ENCODE data around the gene NFIC.
A peak's percentile ranks its signal among the peaks of the same experiment; 100 is the strongest.
"Not testable (repeated sequence)": the region's sequence is repeated elsewhere in the genome, so short reads cannot be mapped to it uniquely, and the experiment has no call there.

NFIC gene

DNA sequence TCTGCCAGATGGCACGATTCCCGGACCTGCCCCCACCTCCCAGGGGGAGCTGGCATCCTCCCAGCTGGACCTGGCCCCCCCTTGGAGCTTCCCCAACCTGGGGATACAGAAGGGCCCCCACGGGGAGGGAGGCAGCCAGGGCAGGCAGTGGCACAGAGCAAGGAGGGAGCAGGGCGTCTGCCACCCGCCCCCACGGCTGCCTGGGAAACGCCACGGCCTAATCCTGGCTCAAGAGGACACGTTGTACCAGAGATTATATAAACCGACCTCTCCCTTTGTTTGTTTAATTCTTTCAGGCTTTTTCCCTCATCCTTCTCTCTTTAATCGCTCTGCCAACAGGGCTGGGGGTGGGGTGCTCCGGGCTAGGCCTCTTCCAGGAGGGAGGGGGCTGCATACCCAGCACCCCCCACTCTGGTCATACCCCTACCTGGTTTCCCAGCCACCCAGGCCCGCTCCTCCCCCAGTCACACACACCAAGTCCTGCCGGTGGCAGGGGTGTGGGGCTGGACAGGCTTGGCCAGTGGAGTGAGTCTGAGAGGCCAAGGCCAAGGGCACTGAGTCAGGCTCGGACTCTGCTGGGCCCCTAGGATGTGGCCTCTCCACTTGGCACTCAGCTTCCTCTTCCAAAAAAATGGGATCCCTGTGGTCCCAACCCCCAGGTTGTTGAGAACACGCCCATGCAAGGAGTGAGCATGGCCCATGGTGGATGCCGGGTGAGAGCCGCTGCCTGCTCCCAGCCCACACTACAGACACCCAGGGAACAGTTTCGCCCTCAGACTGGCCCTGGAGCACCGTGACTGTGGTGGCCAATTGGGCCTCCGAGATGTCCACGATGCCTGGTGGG, 29.5 kb upstream of the NFIC start:
- DNase-seq (ENCODE audit: low spot score), result no peak

DNA sequence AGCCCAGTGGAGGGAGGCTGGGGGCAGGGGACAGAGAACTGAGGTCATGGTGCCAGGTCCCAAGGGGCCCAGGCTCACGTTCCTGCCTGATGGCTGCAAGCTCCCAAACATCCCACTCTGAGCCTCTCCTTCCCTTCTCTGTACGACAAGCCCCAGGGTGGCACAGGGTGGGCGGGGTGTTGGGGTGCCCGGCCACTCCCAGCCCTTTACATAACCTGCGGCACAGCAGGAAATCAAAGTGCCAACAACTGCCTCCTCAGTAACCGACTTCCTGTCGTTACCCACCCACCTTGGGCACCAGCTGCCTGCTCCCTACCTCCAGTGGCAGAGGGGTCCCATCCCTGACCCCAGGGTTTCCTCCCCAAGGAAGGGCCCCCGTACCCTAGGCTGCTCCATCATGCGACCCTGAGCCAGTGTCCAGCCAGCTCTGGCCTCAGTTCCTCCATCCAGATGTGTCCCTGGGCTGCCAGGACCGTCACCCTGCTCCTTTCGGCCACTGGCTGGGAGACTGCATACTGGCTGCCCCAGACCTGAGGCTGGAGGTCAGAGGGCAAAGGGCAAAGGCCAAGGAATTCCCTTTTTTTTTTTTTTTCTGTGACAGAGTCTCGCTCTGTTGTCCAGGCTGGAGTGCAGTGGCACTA, 27.7 kb upstream of the NFIC start:
- DNase-seq (ENCODE audit: low spot score), result no peak

DNA sequence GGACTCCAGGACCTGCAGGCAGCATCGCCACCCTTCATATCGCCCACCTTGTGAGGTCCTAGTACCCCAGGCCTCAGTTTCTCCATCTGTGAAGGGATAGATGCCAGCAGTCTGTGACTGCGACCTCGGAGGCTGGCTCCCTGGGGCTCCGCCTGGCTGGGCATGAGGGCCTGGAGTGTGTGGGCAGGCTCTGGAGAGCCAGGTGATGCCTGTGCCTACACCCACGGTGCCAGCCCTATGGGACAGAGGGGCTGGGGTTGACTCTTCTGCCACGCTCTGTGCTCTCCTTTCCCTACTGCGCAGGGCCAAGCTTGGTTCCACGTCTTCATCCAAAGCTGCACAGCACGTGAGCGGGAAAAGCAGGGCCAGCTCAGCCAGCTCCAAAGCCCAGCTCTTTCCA, 26.0 kb upstream of the NFIC start:
- DNase-seq (ENCODE audit: low spot score), result no peak

DNA sequence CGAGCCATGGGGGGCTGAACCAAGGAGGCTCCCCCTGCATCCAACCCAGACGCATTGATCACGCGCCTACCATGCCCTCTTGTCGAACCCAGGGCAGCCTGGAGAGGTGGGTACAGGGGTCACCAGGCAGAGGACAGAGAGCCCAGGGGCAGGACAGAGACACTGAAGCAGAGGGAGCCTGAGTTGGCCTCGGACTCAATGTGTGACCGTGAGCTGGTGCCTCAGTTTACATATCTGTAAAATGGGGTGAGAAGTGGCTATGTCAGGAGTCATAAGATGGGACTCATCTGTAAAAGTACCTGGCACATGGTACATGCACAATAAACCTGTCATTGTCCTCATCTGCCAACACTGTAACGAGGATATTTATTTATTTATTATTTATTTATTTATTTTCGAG, 24.1 kb upstream of the NFIC start:
- no peak for DNase-seq (ENCODE audit: low spot score)

DNA sequence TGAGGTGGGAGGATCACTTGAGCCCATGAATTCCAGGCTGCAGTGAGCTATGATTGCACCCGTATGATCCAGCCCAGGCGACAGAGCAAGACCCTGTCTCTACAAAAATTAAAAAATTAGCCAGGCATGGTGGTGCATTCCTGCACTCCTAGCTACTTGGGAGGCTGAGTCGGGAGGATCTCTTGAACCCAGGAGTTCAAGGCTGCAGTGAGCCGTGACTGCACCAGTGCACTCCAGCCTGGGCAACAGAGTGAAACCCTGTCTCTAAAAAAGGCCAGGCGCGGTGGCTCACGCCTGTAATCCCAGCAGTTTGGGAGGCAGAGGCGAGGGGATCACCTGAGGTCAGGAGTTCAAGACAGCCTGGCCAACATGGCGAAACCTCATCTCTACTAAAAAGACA, 23.4 kb upstream of the NFIC start:
- DNase-seq (ENCODE audit: low spot score), result not testable (repeated sequence)

- peak; percentile 68 for DNase-seq (ENCODE audit: low spot score)
Observed at GRCh38 chr19:3343619-3344502, 22.5 kb upstream of the NFIC start.

DNA sequence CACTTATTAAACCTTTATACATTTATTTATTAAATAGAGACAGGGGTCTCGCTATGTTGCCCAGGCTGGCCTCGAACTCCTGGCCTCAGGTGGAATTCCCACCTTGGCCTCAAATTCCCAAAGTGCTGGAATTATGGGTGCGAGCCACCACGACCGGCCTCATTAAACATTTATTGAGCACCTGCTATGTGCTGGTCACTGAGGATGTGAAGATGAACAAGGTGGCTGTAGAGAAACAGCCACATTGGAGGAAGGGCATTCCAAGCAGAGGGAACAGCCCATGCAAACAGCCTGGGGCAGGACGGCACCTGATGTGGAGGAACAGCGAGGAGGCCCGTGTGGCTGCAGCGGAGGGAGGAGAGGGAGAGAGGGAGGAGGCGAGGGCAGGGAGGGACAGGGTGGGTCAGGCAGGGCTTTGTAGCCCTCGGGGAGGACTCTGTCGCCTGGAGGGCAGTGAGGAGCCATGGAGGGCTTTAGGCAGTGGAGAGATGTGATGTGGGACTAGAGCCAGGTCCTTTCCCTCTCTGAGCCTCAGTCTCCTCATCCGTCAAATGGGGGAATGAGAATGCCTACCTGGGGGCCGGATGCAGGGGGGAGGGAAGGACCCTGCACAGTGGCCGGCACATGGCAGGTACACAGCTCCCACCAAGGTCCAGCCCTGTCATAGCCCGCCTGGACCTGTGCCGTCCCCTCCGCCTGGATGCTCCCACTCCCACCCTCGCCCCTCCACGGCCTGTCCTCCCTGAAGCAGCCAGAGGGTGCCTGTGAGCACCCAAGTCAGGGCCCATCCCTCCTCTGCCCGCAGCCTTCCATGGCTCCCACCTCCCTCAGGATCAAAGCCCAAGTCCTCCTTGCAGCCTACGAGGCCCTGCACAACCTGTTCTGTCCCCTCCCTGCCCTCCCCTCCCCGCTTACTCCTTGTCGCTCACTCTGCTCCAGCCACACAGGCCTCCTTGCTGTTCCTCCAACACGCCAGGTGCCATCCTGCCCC, 21.5 kb upstream of the NFIC start:
- DNase-seq (ENCODE audit: low spot score), result no peak

DNA sequence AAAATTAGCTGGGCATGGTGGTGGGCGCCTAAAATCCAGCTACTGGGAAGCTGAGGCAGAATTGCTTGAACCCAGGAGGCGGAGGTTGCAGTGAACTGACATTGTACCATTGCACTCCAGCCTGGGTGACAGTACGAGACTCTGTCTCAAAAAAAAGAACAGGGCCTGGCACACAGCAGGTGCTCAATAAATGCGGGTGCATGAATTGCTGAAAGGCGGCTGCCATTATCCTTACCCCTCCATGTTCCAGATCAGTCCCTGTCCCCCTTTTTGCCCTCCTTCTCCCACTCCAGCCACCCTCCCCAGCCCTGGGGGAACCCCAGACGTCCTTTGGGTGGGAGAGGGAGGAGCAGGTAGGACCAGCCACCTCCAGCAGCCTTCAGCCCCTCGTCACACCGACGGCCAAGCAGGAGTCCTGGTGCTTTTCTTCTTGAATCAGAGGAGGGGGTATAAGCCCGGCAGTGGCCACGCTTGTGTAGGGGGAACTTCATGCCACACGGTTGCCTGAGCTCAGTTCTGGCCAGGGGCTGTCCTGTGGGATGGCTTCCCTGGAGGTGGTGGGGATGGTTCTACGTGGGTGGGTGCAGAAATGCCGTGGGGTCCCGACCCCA, 20.4 kb upstream of the NFIC start:
- DNase-seq (ENCODE audit: low spot score), result no peak

GRCh38 chr19:3346677-3347353, 19.6 kb upstream of the NFIC start:
- DNase-seq (ENCODE audit: low spot score), result no peak

- no peak for DNase-seq (ENCODE audit: low spot score)
Observed at GRCh38 chr19:3348042-3348441, 18.3 kb upstream of the NFIC start.

GRCh38 chr19:3348469-3348868, 17.9 kb upstream of the NFIC start:
- DNase-seq (ENCODE audit: low spot score), result not testable (repeated sequence)

DNA sequence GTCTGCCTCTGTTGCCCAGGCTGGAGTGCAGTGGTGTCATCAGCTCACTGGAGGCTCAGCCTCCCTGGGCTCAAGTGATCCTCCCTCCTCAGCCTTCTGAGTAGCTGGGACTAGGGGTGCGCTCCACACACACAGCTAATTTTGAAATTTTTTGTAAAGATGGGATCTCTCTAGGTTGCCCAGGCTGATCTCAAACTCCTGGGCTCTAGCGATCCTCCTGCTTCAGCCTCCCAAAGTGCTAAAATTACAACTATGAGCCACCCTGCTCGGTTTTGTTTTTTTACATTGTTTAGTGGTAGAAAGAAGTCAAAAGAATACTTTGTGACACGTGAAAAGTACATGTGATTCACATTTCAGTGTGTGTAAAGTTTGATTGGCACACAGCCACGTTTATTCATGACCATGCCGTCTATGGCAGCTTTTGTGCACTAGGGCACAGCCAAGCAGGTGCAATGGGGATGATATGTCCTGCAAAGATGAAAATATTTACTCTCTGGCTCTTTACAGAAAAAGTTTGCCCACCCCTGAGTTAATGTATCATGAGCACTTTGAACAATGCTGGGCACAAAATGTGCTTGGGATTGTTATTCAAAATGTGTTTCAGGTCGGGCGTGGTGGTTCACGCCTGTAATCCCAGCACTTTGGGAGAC, 16.2 kb upstream of the NFIC start:
- DNase-seq (ENCODE audit: low spot score), result no peak

GRCh38 chr19:3351702-3352447, 14.5 kb upstream of the NFIC start:
- DNase-seq (ENCODE audit: low spot score), result no peak

GRCh38 chr19:3353493-3353892, 12.9 kb upstream of the NFIC start:
- DNase-seq (ENCODE audit: low spot score), result no peak

DNA sequence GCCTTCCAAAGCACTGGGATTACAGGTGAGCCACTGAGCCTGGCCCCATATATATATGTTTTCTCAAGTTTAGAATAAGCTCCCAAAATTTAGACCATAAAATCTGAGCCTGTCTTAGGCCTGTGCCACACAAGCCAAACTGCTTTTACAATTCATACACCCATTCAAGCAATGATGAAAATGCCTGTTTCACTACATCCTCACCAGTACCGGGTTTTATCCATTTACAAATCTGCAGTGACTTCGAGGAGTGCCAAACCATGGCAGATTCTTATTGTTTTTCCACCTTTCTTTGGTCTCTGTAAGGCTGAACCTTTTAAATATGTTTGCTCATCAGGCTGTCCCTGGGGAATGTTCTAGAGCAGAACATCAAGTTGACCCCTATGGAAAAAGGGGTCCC, 9.6 kb upstream of the NFIC start:
- no peak for DNase-seq (ENCODE audit: low spot score)

- no peak for DNase-seq (ENCODE audit: low spot score)
Observed at GRCh38 chr19:3357271-3357991, 9.0 kb upstream of the NFIC start.

DNA sequence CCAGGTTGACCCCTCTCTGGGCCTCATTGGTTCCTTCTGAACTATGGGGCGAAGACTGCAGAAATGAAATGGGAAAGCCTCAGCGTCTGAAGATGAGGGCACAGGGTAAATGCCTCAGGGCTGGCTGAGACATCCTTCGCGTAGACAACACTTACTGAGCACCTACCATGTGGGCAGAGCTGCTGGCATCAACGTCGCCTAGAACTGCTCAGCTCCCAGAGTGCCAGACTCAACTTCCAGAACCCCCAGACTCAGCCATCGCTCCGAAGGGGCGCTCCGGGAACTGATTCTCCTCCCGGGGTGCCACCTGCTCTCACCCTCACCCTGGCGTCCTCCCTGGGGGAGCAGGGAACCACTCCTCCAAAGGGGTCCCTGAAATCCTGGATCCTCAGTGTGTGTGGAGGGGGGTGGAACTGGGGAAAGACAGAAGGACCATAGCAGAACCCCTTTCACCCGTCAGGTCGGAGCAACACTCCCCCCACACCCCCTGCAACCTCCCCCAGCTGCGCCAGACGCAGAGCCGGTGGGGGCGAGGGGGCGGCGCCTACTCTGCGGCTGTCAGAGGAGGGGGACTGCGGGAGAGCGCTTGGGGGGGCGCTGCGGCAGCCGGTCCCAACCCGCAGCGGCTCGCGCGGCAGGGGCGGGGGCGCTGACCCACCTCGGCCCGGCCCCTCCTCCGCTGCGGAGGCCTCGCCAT, 8.2 kb upstream of the NFIC start:
- DNase-seq (ENCODE audit: low spot score), result no peak

GRCh38 chr19:3358689-3359014, 7.7 kb upstream of the NFIC start:
- DNase-seq (ENCODE audit: low spot score), result no peak
